ENCODE data around the gene RTL9.
"Not testable (repeated sequence)": the region's sequence is repeated elsewhere in the genome, so short reads cannot be mapped to it uniquely, and the experiment has no call there.

RTL9 gene

GRCh38 chrX:110358548-110358947 is at the start of gene RTL9:
Gene RTL9, plus strand, starts transcription at chrX:110358848. Its CDS starts 91,770 bp downstream, at chrX:110450618.
- DNase-seq = no peak

- no peak for DNase-seq
These were observed 48.5 kb upstream of the RTL9 start for GRCh38 chrX:110310000-110310790.

- no peak for DNase-seq
These were observed 47.8 kb upstream of the RTL9 start for GRCh38 chrX:110310896-110311295.

GRCh38 chrX:110311437-110312230 is 47.0 kb upstream of the RTL9 start:
- DNase-seq = no peak

GRCh38 chrX:110315551-110315950 is 43.1 kb upstream of the RTL9 start:
- no peak for DNase-seq

GRCh38 chrX:110316351-110317060 is 42.1 kb upstream of the RTL9 start:
- DNase-seq = no peak

GRCh38 chrX:110317061-110317819 is 41.4 kb upstream of the RTL9 start:
- peak; percentile 20 for DNase-seq

- DNase-seq = peak; percentile 53
These were observed 40.6 kb upstream of the RTL9 start, which contains the start of gene AMMECR1 for GRCh38 chrX:110317820-110318663. Gene AMMECR1, minus strand, starts transcription at chrX:110318085. Its CDS starts 14 bp downstream, at chrX:110318071.

GRCh38 chrX:110318664-110318968 is 40.0 kb upstream of the RTL9 start:
- no peak for DNase-seq

- DNase-seq = no peak
These were observed 38.2 kb upstream of the RTL9 start for GRCh38 chrX:110320381-110320987.

- no peak for DNase-seq
These were observed 37.6 kb upstream of the RTL9 start for GRCh38 chrX:110321081-110321480.

GRCh38 chrX:110321670-110322069 is 37.0 kb upstream of the RTL9 start:
- no peak for DNase-seq

- DNase-seq = no peak
These were observed 36.0 kb upstream of the RTL9 start for GRCh38 chrX:110322603-110323002.

- DNase-seq = no peak
These were observed 31.9 kb upstream of the RTL9 start for GRCh38 chrX:110326712-110327111.

- DNase-seq = no peak
These were observed 31.3 kb upstream of the RTL9 start for GRCh38 chrX:110327336-110327735.

- DNase-seq = not testable (repeated sequence)
These were observed 30.0 kb upstream of the RTL9 start for GRCh38 chrX:110328613-110329012.

GRCh38 chrX:110331444-110332030 is 27.1 kb upstream of the RTL9 start:
- no peak for DNase-seq

- not testable (repeated sequence) for DNase-seq
These were observed 25.2 kb upstream of the RTL9 start for GRCh38 chrX:110333458-110333857.

- DNase-seq = no peak
These were observed 19.7 kb upstream of the RTL9 start for GRCh38 chrX:110338935-110339334.

- DNase-seq = no peak
These were observed 17.2 kb upstream of the RTL9 start for GRCh38 chrX:110341189-110342035.
